Measurements from ENCODE around the gene PTCD2.
"Not testable (repeated sequence)": the region's sequence is repeated elsewhere in the genome, so short reads cannot be mapped to it uniquely, and the experiment has no call there.

PTCD2 gene

DNA sequence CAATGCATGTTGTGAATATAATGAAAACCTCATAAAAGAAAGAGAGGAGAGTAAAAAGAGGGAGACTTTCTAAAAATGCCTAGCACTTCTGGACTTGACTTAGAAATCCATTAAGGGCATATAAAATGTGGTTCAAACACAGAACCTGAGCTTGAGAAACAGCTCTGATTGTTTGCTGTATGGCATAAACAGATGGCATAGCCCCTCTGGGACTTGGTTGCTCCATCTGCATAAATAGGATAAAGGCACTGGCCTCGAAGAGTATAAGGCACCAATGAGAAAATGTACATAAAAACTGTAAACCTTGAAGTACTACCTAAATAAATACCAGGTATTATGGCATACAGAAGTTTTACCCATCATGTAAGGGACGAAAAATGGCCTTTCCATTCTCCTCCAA, 23.9 kb upstream of the PTCD2 start:
- no peak for DNase-seq (ENCODE audit: low read depth)

GRCh38 chr5:72298136-72298535, 22.0 kb upstream of the PTCD2 start:
- DNase-seq (ENCODE audit: low read depth): not testable (repeated sequence)

GRCh38 chr5:72298711-72299110, 21.5 kb upstream of the PTCD2 start:
- no peak for DNase-seq (ENCODE audit: low read depth)

DNA sequence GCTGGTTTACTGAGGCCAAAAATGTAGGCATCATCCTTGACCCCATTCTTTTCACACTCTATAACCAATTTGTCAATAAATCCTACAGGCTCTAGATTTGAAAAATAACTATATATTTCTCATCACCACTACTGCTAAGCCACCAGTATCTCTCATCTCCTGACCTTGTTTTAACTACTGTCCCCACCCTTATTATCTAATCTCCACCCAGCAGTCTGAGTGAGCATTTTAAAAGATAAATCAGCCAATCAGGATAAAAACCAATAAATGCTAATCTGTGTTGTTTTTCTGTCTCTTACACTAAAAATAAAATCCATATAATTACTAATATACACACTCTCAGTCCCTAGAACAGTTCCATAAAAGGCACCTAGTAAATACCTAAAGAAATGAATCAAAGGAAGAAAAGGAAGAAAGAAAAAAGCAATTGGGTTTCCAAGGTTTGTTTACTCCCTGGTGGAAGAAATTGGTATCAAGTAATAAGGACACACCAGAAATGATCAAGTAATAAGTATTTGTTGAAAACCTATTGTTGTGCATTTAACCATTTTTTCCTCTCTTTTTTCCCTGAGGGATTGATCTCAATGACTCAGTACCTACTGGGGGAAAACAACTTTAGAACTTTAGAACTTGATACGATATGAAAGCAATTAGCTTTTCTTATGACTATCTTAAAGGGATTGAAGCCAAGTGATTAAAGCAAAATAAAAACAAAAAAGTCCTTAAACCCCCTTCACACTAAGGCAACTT, 19.4 kb upstream of the PTCD2 start:
- DNase-seq (ENCODE audit: low read depth): no peak

- DNase-seq (ENCODE audit: low read depth): no peak
Observed at GRCh38 chr5:72301557-72301956, 18.6 kb upstream of the PTCD2 start.

DNA sequence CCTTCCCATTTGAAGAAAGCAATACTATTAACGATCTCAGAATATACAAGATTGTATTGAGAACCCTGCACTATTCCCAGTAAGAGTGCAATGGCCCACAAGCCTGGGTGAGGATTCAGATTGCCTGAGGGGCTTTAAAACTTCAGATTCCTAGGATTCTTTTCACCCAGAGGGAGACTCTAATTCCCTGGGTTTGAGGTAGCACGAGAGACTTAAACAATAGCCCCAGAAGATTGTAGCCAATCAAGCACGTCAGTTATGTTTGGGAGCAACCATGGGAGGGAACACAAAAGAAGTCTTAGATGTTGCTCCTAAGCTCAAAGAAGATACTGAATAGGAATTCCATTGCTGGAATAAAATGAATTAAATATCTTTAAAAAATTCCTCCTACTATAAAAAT, 18.0 kb upstream of the PTCD2 start:
- no peak for DNase-seq (ENCODE audit: low read depth)

GRCh38 chr5:72305194-72306142, 14.7 kb upstream of the PTCD2 start:
- no peak for DNase-seq (ENCODE audit: low read depth)

DNA sequence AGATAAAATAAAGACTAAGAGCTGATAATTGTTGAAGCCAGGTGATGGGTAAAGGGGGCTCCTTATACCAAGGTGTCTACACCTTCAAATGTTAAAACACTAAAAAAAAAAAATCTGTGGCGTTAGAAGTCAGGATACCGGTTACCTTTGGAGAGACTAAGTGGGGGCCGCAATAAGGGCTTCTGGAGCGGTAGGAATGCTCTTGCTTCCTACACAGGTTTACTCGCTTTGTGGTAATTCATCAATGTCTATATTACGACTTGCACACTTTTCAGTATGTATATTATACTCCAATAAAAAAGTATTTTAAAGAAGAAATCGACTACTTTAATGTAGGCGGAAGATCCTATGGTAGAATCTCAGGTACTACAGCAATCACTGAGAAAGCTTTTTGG, 12.6 kb upstream of the PTCD2 start:
- DNase-seq (ENCODE audit: low read depth): no peak

GRCh38 chr5:72307968-72308852, 12.0 kb upstream of the PTCD2 start:
- DNase-seq (ENCODE audit: low read depth): peak; percentile 79

DNA sequence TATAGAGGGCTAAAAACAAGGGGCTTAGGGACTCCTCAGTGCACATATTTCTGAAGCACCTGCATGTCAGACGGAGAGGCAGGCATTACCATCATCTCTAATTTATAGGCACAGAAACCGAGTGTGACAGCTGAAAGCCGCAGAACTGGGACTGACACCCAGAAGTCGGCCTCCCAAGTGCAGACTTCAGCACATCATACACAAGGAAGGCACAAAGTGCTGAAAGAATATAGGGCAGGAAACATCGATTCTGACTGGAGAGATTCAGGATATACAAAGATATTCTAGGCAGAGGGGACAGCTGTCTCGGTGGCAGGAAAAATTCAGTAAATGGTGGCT, 11.4 kb upstream of the PTCD2 start:
- no peak for DNase-seq (ENCODE audit: low read depth)

GRCh38 chr5:72313141-72313540, 7.0 kb upstream of the PTCD2 start:
- no peak for DNase-seq (ENCODE audit: low read depth)

GRCh38 chr5:72314571-72315172, 5.5 kb upstream of the PTCD2 start:
- DNase-seq (ENCODE audit: low read depth): no peak

- DNase-seq (ENCODE audit: low read depth): not testable (repeated sequence)
Observed at GRCh38 chr5:72319435-72319975, 668 bp upstream of the PTCD2 start.

- DNase-seq (ENCODE audit: low read depth): no peak
Observed at GRCh38 chr5:72324189-72324825, 4.1 kb downstream of the PTCD2 start.

- peak; percentile 27 for DNase-seq (ENCODE audit: low read depth)
Observed at GRCh38 chr5:72325566-72326305, 5.6 kb downstream of the PTCD2 start.

DNA sequence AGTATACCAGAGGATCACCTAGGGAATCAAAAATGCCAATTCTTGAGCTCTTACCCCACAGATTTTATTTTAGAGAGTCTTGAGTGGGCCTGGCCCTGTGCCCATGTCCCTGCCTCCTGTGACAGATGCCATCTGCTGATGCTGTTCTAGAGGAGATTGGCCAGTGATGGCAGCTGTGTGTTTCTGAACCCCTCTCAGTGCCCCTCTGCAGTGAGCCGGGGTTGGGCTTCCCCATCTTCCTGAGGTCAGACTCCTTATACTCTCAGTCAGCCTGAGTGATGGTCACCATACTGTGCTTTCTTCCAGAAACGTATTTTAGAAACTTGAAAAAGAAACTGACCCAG, 6.1 kb downstream of the PTCD2 start:
- DNase-seq (ENCODE audit: low read depth): no peak

GRCh38 chr5:72328172-72328571, 8.0 kb downstream of the PTCD2 start:
- DNase-seq (ENCODE audit: low read depth): no peak

DNA sequence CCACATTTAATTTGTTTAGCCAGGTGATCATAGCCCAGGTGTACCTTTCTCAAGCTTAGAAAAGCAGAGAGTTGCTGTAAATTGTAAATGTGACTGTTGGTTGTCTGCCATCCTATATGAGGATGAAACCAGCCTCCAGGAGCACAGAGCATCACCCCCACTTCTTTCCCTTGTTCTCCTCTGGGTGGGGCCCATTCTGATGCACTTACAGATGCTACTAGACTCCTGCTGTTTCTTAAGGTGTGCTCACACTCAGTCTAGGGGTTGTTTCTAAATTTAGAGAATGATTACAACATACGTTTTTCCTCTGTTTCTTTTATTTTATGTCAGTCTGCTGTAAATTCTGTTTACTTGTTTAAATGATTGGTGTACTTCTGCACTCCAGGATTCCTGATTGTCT, 10.5 kb downstream of the PTCD2 start:
- DNase-seq (ENCODE audit: low read depth): no peak

GRCh38 chr5:72337159-72337558, 17.0 kb downstream of the PTCD2 start:
- DNase-seq (ENCODE audit: low read depth): no peak

DNA sequence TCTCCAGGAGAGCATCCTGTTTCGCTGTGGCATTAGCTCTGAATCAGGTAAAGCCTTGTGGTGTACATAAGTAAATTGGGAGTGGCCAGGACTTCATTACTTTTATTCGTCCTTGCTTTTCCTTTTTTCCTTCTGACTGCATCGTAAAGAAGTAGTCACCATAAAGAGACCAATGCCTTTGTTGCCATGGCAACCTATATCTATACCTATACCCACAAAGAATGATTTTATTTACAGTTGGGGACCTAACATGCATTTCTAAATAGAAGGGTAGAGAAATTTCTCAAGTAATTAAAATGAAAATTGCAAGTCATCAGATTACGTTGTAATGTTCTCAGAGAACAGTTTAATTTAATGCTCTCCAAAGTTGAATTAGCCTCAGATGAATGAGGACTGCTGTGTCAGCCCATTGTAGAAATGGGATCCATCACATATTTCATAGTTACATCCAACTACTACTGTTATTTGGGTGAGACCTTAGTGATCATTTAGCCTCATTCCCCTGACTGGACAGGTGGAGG, 18.6 kb downstream of the PTCD2 start:
- DNase-seq (ENCODE audit: low read depth): no peak

Measured in HS-27A (cell line).